Stimulated activated CD8-positive, alpha-beta memory T cell treated with anti-CD3 and anti-CD28 coated beads, Interleukin-12 subunit alpha, Interleukin-12 subunit beta, amount 100 ng/mL, for 24 hours (primary cell): Measurements from ENCODE around the gene DLX3.

Experiments used
- DNase-seq: peaks from one replicate; pipeline ENCODE4 v3.0.0-alpha.2; 2020; ENCODE audit errors: extremely low read depth

DLX3 gene

DNA sequence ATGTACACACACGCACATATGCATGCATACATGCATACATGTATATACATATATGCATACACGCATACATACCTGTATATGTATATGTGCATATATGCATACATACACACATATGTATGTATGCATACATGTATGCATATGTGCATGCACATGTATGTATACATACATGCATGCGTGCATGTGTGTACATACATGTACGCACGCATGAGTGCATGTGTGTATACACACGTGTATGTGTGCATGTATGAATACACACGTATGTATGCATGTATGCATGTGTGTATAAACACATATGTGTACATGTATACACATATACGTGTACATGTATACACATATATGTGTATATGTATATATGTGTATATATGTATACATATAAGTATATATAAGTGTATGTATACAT lies 28.5 kb upstream of the DLX3 start:
- no peak for DNase-seq

DNA sequence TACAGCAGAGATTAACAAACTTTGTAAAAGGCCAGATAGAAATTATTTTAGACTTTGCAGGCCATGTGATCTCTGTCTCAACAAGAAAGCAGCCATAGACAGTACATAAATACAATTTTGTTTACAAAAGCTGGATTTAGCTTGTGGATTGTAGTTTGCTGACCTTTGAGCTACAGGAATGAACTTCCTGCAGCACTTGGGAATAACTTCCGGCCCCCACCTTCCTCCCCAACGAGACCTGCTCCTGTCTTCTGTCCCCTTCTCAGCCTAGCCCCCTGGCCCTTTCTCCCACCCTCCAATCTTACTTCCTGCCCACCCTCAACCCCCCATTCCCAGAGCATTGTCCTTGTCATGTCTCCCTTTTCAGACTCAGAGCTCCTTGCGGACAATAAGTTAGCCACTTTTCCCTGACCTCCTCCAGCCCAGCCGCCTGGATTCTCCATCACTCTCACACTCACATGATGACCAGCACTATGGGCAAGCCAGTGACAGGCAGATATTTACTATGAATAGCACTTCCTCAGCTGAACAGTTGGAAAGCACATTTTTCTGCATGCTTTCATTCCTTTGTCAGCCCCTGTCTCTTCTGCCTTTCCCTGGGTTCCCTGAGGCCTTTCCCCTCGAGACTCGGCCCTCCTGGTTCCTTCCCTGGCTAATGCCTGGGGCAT lies 27.6 kb upstream of the DLX3 start:
- no peak for DNase-seq

DNA sequence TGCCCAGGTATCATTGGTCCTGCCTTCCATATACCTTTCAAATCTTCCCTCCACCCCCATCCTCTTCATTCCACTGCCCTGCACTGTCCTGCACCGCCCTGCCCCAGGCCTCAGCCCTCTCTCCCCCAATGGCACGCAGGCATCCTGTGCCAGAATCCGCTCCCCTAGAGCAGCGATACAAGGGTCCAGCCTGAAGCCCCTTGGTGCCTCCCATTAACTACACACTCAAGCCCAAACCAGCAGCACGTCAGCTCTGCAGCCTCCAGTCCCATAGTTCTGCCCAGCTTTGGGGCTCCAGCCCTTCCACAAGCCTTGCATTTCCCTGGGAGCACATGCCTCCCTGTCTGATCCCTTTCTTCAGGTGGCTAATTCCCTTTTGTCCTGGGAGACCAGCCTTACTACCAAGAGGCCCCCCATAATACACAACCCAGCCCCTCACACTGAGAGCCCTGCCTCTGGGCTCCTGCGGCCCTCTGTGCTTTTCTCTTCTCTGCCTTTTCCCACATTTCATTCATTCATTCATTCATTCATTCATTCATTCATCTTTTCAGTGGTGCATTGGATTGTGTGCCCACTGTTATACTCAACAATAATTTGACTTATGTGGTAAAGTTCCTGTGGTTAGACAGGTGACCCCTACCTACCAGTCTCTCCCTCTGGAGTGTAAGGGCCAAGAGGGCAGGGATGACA lies 26.8 kb upstream of the DLX3 start:
- no peak for DNase-seq

DNA sequence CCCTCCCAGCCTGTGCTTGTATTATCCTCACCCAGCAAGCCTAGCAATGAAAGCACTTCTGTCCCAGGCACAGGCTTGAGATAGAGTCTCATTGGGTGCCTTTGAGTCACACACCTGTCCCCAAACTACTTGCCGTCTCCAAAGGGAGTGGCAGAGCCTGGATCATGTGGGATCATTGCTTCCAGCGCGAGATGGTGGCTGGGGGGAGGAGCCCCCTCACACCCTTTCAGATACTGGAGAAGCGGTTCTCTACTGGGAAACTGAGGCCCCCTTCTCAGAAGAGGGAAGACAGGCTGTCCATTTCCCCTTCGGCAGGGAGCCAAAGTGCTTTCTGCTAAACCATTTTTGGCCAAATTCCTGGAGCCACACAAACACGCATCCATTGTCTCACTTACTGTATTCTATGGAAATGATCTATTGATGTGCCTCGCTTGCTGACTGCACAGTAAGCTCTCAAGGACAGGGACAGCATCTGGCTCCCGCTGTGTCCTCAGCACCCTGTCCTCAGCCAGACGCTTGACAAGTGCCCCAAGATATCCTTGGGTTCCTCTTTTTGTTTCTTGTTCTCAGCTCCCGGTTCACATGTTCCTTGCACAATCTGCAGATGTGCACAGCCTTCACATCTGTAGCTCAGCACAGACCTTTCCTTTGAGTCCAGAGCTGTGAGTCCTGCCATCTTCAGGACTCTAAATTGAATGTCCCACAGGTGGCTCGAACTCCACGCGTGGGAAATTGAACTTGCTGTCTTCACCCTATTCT lies 26.0 kb upstream of the DLX3 start:
- DNase-seq, result no peak

DNA sequence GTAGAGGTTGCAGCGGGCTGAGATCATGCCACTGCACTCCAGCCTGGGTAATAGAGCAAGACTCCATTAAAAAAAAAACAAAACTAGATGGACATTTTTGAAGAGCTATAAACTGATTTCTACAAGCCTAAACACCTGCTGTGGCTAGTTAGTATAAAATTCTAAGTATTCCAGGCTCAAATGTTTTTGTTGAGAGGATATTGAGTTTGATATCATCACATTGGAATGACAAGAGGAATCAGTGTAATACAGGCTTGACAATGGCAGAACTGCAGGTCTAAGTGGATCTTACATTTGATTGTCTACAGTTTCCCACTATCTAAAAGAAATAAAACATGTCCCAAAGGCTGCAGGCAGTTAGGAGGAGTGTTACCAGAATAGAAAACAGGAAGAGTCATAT lies 23.9 kb upstream of the DLX3 start:
- DNase-seq, result no peak

DNA sequence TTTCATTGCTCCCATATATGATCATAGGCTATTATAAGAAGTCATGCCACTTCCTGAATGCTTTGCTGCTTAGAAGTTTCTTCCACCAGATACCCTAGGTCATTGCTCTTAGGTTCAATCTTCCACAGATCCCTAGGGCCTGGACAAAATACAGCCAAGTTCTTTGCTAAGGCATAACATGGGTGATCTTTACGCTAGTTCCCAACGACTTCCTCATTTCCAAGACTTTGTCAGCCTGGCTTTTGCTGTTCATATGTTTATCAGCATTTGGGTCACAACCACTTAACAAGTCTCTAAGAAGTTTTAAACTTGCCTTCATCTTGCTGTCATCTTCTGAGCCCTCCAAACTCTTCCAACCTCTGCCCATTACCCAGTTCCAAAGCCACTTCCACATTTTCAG lies 20.1 kb upstream of the DLX3 start:
- DNase-seq, result no peak

DNA sequence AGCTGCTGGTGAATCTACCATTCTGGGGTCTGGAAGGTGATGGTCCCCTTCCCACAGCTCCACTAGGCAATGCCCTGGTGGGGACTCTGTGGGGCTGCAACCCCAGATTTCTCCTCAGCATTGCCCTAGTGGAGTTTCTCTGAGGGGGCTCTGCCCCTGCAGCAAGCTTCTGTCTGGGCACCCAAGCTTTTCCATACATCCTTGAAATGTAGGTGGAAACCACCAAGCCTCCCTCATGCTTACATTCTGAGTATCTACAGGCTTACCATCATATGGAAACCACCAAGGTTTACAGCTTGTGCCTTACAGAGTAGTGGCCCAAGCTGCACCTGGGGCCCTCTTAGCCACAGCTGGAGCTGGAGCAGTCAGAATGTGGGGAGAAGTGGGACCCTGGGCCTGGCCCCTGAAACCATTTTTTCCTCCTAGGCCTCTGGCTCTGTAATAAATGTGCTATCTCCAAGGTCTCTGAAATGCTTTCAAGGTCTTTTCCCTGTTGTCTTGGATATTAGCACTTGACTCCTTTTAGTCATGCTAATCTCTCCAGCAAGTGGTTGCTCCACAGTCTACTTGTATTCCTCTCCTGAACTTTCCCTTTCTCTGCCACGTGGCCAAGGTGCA lies 19.6 kb upstream of the DLX3 start:
- DNase-seq, result no peak

DNA sequence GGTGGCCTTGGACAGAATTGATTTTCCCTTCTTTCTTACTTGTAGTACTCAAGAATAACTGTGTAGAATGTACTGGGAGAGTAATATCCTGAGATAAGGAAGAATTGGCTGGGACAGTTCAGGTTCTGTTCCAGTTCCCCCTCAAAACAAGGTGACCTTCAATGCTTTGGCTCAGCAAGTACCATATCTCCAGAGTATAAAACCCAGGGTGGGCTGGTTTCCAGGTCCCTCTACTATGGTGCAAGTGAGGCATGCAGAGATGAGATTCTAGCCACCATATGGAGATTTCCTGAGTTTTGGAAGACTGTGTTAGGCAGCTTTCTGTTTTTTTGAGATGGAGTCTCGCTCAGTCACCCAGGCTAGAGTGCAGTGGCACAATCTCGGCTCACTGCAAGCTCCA lies 18.1 kb upstream of the DLX3 start:
- DNase-seq, result no peak

DNA sequence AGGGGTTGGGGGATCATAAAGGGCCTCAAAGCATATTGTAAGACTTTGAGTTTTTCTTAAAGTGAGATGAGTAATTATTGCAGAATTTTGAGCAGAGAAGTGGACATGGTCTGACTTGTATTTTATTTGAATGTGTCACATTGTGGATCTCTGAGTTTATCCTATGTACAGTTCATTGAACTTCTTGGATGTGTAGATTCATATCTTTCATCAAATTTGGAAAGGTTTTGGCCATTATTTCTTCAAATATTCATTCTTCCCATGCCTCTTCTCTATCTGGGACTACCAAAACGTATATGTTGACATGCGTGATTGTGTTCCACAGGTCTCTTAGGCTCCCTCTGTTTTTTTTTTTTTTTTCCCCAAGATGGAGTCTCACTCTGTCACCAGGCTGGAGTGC lies 14.3 kb upstream of the DLX3 start:
- no peak for DNase-seq

DNA sequence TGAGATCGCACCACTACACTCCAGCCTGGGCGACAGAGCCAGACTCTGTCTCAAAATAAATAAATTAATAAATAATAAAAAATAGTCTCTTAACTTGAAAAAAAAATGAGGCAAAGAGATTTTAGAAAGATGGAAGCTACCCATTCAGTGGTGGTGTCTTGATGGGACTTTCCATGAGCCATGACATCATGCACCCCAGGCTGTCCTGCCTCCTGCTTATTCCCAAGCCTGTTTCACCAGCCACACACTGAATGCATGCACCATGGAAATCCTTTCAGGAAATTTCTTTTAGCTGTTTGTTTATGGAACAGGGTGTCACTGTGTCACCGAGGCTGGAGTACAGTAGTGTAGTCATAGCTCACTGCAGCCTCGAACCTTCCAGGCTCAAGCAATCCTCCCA lies 8.9 kb upstream of the DLX3 start:
- DNase-seq, result no peak

DNA sequence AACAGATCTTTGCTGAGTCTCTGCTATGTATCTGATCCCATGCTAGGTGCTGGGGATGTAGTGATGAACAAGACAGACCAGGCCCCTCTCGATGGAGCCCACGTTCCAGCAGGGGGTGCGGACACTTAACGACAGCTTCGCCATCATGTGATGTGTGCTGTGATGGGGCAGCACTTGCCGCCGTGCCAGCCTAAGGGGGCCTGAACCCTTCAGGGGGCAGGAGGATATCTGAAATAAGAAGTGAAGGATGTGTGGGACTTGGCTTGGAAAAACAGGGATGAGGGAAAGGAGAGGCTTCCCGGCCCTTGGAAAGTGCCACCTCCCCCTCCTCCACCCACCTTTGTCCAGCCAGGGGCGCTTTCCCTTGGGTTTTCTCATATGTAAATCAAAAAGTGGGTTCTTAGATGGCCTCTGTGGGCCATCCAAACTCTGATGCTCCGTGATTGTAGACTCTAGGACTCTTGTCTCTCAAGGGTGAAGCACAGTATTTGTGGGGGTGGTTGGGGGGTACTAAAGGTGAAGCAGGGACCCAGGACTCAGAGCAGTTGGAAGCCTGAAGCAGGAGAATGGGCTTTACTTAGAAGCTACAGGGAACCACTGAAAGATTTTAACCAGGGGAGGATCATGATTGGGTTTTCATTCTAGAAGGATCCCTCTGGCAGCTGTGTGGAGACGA lies 4.0 kb upstream of the DLX3 start:
- DNase-seq, result no peak

DNA sequence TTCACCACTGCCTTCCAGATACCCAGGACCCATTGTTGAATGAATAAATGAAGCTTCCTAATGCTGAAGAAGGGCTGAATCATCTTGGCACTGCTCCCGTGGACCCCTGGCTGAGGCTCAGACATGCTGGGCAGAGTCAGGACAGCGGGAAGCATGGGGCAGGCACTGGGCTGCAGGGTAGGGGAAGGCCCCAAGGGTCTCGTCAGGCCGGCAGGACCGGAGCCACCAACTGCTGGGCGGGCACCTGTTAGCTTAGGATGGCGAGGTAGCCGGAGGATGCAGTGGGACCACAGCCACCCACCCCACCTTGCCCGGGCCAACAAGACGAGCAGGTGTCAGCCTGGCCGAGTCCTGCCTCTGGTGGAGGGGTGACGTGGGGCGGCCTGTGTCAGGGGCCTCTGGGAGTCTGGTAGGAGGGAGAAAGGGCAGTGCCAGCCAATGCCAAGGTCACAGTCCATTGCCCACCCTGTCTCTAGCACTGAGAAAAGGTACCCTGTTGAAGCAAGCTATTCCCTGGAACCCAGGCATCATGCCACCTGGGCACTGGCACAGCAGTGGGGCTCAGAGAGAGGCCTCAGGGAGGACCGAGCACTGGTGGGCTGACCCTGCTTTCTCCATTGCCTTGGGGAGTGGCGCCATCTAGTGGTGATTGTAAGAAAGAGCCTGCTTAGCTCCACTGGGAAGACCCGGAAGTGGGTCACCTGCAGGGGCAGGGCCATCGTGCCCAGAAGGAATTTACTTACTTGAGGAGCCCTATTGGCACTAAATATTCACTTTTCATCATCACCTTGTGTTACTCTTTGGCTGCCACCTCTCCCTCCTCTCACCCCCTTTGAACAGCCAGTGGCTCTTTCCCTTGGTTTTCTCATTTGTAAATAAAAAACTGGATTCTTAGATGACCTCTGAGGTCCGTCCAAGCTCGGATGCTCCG lies 3.0 kb upstream of the DLX3 start:
- peak; percentile 60 for DNase-seq

DNA sequence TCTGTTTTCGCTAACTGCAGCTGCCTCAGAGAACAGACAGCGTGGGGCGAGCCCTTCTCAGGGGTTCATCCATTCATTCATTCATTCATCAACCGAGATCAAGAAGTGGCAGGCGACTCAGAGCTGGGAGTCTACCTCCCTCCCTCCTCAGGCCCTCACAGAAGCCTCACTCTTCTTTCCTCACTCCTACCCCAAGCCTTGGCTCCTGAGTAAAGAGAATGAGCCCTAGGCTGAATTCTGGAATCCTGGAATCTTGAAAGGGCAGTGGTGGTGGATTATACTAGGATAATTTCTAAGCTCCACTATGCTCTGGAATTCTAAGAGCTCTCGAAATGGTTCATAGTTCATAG lies 2.3 kb upstream of the DLX3 start:
- DNase-seq, result no peak

DNA sequence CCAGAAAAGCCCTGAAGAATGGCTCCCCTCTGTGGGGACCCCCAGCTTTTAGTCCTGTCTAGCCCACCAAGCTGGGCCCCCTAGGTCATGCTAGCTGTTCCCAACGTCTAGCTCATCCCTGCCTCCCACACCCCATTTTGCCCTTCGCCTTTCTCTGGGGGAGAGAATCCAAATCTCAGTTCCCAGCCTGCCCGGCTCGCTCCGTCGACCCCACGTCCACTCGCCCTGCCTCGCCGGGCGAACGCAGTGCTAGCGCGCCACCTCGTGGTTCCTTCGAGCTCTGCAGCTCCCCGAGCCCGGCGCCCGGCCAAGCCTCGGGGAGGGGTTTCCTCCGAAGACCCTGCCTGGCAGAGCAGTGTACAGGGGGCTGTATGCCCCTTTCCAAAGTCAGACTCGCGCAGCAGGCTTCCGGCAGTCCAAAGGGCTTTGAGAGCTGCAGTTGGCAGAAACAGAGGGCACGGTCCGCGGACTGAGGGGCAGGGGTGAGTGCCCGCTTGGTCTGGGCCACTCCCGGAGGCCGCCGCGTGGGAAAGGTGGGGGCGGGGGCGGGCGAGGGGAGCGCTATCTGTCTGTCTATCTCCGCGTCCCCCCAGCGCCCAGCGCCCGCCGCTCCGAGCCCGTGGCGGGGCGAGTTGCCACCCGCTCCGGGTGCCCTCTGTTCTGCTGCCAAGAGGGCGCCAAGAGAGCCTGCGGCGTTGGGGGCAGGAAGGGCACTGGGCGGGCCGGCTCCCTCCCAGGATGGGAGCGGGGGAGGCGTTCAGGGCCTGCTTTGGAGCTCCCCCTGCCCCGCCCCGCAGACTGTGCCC lies 1.7 kb upstream of the DLX3 start:
- no peak for DNase-seq

DNA sequence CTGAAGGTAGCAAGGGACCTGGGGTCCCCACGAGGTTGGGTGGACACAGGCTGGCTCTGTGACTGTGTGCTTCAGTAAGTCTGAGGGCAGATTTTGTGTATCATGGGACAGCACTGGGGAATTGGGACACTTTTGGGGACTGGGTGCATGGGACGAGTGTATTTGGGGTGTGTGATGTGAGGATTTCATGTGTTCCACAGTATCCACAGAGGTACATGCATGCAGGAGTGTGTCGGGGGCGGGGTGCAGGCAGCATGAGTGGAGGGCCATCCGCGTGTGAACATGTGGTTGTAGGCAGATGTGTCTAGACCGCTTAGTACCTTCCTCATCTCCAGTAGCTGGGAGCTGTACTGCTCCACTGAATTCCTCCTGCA lies 1.1 kb upstream of the DLX3 start:
- DNase-seq, result no peak

DNA sequence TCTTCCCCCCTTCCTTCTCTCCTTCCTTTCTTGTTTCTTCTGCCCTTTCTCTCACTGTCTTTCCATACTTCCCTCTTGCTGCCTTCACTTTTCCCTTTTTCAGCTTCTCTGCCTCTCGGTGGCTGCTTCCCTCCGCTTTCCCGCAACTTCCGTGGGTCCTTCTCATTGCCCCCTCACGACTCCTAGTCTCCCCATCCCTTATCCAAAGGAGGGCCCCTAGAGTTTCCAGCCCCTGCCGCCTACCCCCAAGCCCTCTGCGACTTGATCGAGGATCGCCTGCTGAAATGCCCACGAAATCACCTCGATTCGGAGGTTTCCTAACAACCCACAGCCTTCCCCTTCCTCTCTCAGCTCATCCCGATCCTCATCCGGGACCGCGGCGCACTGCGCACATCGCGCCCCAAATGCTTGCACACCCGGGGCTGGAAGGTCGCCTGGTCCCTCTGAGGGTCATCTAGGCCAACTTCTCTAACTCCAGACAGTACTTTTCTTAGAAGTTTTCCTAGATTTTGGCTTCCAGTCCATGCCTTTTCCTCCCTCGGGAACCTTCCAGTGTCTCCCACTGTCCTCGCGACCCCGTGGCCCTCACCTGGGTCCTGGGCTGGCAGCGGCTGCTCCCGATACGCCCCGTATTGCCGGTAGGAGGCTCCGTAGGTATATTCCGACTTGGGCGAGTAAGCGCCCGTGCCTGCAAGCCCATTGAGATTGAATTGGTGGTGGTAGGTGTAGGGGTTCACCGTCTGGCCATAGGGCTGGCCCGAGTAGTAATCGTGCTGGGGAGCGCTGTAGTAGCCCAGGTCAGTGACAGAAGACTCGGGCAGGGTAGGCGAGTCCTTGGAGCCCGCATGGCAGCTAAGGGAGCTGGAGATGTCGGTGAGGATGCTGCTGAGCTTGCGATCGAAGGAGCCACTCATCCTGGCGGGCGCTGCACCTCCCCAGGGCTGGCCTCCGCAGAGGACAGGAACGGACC lies 654 bp downstream of the DLX3 start:
- no peak for DNase-seq

DNA sequence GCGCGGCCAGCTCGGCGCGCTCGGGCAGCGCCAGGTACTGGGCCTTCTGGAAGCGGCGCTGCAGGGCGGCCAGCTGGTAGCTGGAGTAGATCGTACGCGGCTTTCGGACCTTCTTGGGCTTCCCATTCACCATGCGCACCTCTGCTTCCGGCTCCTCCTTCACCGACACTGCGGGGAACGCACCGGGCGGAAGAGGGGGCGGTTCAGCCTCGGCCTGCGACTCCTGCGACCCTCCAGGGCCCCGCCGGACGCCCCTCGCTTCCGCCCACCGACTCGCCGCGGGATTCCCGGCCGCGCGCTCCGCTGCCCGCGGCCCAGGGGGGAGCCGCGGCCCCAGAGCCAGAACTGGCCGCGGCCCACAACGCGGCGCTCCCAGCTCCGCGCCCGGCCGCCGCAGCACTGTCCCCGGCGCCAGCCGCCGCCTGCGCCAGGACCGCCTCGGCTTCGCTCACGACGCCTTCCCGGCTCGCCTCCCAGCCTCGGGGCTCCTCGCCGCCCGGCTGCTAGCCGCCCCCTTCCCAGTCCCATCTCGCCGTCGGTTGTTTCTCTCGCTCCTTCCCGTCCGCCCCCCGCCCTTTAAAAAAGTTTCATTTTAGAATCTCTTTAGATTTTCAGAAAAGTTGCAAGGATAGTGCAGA lies 1.5 kb downstream of the DLX3 start:
- no peak for DNase-seq

DNA sequence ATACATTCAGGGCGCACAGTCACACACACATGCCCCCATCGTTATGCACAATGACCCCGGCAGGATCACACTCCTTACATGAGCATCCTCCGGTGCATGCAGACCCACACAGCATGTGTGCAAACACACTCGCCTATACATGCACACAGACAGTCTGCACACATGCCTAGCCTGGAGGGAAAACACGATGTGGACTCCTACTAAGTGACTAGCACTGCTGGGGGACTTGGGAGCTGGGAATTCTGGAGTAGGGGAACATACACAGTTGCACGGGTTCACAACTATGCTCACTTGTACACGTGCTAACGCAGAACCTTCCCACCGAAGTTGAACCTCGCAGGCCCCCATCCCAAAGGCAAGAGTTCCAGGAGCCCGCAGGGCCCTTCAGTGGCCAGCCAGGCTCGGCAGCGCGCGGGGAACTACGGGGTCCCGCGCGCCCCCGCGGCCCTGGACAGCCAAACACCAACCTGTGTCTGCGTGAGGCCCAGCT lies 2.0 kb downstream of the DLX3 start:
- DNase-seq, result no peak
